Astrocyte (in vitro differentiated cells and primary cell): ENCODE measurements around the gene RTL1. TPM values are rescaled to one million over a fixed set of nuclear protein-coding genes. Genes with fewer than 3 reads are reported as not detected.

Source experiments
- DNase-seq: peaks from one replicate; pipeline ENCODE4 v3.0.0-alpha.2; 2010; ENCODE audit warnings: low read depth
- FAIRE-seq: peaks from 2 replicates; lab custom pipeline; 2011; peaks lifted over from hg19 to GRCh38; lab: Jason Lieb, UNC
- H2AFZ ChIP-seq: 2 replicates; pipeline ENCODE4 v1.6.0; 2012; ENCODE audit warnings: low read depth, low read length, inconsistent platforms
- H3K27ac ChIP-seq: 2 replicates; pipeline ENCODE4 v1.5.1; 2011; ENCODE audit warnings: low read depth, low read length, inconsistent platforms
- H3K27me3 ChIP-seq: 2 replicates; pipeline ENCODE4 v1.6.0; 2011; ENCODE audit warnings: low read length, inconsistent platforms; ENCODE audit not compliant: insufficient read depth
- H3K36me3 ChIP-seq: 2 replicates; pipeline ENCODE4 v1.5.1; 2011; ENCODE audit warnings: low read length, inconsistent platforms; ENCODE audit not compliant: insufficient read depth
- H3K4me1 ChIP-seq: 2 replicates; pipeline ENCODE4 v1.5.1; 2011; ENCODE audit warnings: low read length, inconsistent platforms; ENCODE audit not compliant: insufficient read depth
- H3K4me2 ChIP-seq: 2 replicates; pipeline ENCODE4 v1.6.0; 2012; ENCODE audit warnings: low read length, inconsistent platforms
- H3K4me3 ChIP-seq: 2 replicates; pipeline ENCODE4 v1.5.1; 2011; ENCODE audit warnings: low read depth, mild to moderate bottlenecking, low read length, inconsistent platforms; ENCODE audit not compliant: insufficient read depth
- H3K79me2 ChIP-seq: 2 replicates; pipeline ENCODE4 v1.6.0; 2012; ENCODE audit warnings: mild to moderate bottlenecking, low read length, inconsistent platforms; ENCODE audit not compliant: insufficient read depth
- H3K9ac ChIP-seq: 2 replicates; pipeline ENCODE4 v1.6.0; 2012; ENCODE audit warnings: mild to moderate bottlenecking, low read length, inconsistent platforms
- H3K9me3 ChIP-seq: 2 replicates; pipeline ENCODE4 v1.5.1; 2012; ENCODE audit warnings: low read depth, mild to moderate bottlenecking, low read length, inconsistent platforms; ENCODE audit not compliant: insufficient read depth
- H4K20me1 ChIP-seq: 2 replicates; pipeline ENCODE4 v1.6.0; 2012; ENCODE audit warnings: low read length, inconsistent platforms; ENCODE audit not compliant: insufficient read depth
- H3K27ac Mint-ChIP-seq: one replicate; pipeline ENCODE4 v1.8.0; 2021; ENCODE audit warnings: mild to moderate bottlenecking, mixed read lengths; ENCODE audit not compliant: unreplicated experiment
- H3K27me3 Mint-ChIP-seq: one replicate; pipeline ENCODE4 v1.8.0; 2021; ENCODE audit warnings: low read depth, mixed read lengths; ENCODE audit not compliant: unreplicated experiment
- H3K36me3 Mint-ChIP-seq: one replicate; pipeline ENCODE4 v1.8.0; 2021; ENCODE audit warnings: low read depth, mixed read lengths; ENCODE audit not compliant: unreplicated experiment
- H3K4me1 Mint-ChIP-seq: one replicate; pipeline ENCODE4 v1.8.0; 2021; ENCODE audit warnings: low read depth, mixed read lengths; ENCODE audit not compliant: unreplicated experiment
- H3K4me3 Mint-ChIP-seq: one replicate; pipeline ENCODE4 v1.8.0; 2021; ENCODE audit warnings: mild to moderate bottlenecking, moderate library complexity, mixed read lengths; ENCODE audit not compliant: unreplicated experiment
- H3K9me3 Mint-ChIP-seq: one replicate; pipeline ENCODE4 v1.8.0; 2021; ENCODE audit warnings: mild to moderate bottlenecking, mixed read lengths; ENCODE audit not compliant: unreplicated experiment
- EZH2 ChIP-seq: IDR thresholded peaks from 2 replicates; pipeline ENCODE4 v1.6.1; 2012; ENCODE audit warnings: mild to moderate bottlenecking, low read length, inconsistent platforms; ENCODE audit not compliant: insufficient read depth
- total RNA-seq: library from RNA; stranded (reverse); gene quantifications from 2 replicates; pipeline ENCODE4 v1.2.1, GENCODE V29; 2021
- TF ChIP-seq, protein P1 (sequence below): IDR thresholded peaks from 2 replicates; pipeline ENCODE4 v1.5.1; 2011; ENCODE audit warnings: low read depth, mild to moderate bottlenecking, inconsistent platforms, low read length, moderate library complexity; ENCODE audit not compliant: insufficient read depth

The RTL1 gene
- total RNA-seq, 1 donor from 2014 or later: 0.18 TPM

DNA sequence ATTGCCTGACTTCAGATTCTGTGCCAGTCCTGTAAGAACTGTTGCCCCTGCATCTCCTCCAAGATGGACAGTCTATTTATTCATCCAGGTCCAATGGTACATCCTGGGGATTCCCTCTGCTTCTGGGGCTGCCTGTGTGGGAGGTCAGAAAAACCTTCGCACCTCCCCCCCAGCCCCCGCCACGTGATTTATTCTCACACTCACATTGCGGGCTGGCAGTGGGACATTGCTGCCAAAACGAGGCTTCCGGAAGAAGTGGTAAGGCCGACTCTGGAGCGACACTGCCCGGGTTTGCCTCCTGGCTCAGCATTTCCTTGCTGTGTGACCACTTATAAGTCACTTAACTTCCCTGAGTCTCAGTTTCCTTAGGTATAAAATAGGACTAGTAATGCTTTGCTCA is 5.9 kb upstream of the RTL1 start:
- FAIRE-seq: no peak
- Mint-ChIP-seq H3K4me3 (no peak overlapping the region), H3K27ac (no peak overlapping the region), H3K36me3 (no peaks in the 10 kb centered on the region), H3K9me3 (peaks cover 2% of the 10 kb centered on the region), H3K27me3 (peaks cover 19% of the 10 kb centered on the region), H3K4me1 (peaks cover 8% of the 10 kb centered on the region)
- no peak overlapping the region for H2AFZ ChIP-seq
- H3K27me3 ChIP-seq: peaks cover 5% of the 10 kb centered on the region
- H3K4me1 ChIP-seq: peaks cover 15% of the 10 kb centered on the region
- H3K9ac ChIP-seq: no peak overlapping the region
- peaks cover 42% of the 10 kb centered on the region for H3K36me3 ChIP-seq
- H3K27ac ChIP-seq: no peak overlapping the region
- H4K20me1 ChIP-seq: peaks cover 73% of the 10 kb centered on the region
- H3K4me2 ChIP-seq: no peak overlapping the region
- peaks cover 6% of the 10 kb centered on the region for H3K79me2 ChIP-seq
- TF ChIP-seq EZH2: no peak
- TF ChIP-seq, protein P1, sequence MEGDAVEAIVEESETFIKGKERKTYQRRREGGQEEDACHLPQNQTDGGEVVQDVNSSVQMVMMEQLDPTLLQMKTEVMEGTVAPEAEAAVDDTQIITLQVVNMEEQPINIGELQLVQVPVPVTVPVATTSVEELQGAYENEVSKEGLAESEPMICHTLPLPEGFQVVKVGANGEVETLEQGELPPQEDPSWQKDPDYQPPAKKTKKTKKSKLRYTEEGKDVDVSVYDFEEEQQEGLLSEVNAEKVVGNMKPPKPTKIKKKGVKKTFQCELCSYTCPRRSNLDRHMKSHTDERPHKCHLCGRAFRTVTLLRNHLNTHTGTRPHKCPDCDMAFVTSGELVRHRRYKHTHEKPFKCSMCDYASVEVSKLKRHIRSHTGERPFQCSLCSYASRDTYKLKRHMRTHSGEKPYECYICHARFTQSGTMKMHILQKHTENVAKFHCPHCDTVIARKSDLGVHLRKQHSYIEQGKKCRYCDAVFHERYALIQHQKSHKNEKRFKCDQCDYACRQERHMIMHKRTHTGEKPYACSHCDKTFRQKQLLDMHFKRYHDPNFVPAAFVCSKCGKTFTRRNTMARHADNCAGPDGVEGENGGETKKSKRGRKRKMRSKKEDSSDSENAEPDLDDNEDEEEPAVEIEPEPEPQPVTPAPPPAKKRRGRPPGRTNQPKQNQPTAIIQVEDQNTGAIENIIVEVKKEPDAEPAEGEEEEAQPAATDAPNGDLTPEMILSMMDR: no peak
- no peaks in the 10 kb centered on the region for H3K9me3 ChIP-seq
- H3K4me3 ChIP-seq: no peak overlapping the region
- DNase-seq: no peak

DNA sequence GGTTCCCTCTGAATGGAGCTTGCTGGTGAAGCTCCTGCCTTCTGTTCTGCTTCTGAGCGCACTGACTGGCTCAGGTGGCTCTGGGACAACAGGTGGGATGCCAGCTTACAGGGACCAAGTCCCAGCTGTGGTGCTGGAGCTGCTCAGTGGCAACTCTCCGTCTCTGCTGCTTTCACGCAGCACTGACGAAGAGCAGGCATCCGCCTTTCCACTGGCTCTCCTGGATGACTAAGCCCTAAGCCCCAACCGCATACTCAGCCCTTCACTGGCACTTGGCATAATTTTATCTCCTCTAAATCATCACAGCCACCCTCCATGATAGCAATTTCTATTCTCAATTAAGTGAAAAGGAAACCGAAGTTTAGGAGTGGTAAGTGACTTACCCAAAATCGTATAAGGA is 3.7 kb upstream of the RTL1 start:
- FAIRE-seq: no peak
- peak; percentile 25 for DNase-seq
- Histone ChIP-seq H3K4me2 (no peak overlapping the region), H2AFZ (no peak overlapping the region), H3K4me3 (no peak overlapping the region), H3K27me3 (peaks cover 5% of the 10 kb centered on the region), H3K36me3 (peaks cover 36% of the 10 kb centered on the region), H4K20me1 (peaks cover 79% of the 10 kb centered on the region), H3K9me3 (no peaks in the 10 kb centered on the region), H3K9ac (no peak overlapping the region), H3K27ac (no peak overlapping the region), H3K79me2 (peaks cover under 1% of the 10 kb centered on the region), H3K4me1 (peaks cover 5% of the 10 kb centered on the region)
- H3K27me3 Mint-ChIP-seq: peaks cover 34% of the 10 kb centered on the region
- no peak overlapping the region for H3K27ac Mint-ChIP-seq
- H3K4me1 Mint-ChIP-seq: peaks cover 9% of the 10 kb centered on the region
- H3K9me3 Mint-ChIP-seq: peaks cover 2% of the 10 kb centered on the region
- H3K4me3 Mint-ChIP-seq: no peak overlapping the region
- TF ChIP-seq, protein P1: no peak
- no peak for TF ChIP-seq EZH2
- H3K36me3 Mint-ChIP-seq: no peaks in the 10 kb centered on the region

DNA sequence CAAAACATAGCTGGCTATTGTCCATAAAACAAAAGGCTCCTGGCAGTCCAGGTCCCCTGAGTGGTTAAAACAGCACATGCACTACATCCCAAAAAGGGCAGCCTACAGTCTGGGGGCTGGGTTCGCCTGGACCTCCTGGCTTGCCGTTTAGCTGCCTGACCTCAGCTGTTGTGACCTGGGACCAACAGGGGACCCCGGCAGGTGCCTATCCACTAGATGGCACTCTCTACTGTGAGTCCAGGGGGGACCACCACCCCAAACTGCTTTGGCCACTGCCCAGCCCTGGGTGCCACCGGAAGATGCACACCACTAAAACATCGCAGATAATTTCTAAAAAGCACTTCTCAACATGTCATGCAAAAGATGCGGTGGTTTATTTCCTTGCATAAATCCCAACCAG is 2.9 kb upstream of the RTL1 start:
- Mint-ChIP-seq H3K9me3 (peaks cover 2% of the 10 kb centered on the region), H3K27ac (no peak overlapping the region), H3K27me3 (peaks cover 41% of the 10 kb centered on the region), H3K4me3 (no peak overlapping the region), H3K36me3 (no peaks in the 10 kb centered on the region), H3K4me1 (peaks cover 9% of the 10 kb centered on the region)
- Histone ChIP-seq H3K9me3 (no peaks in the 10 kb centered on the region), H3K79me2 (no peaks in the 10 kb centered on the region), H3K36me3 (peaks cover 31% of the 10 kb centered on the region), H2AFZ (no peak overlapping the region), H3K27ac (no peak overlapping the region), H3K9ac (no peak overlapping the region), H4K20me1 (peaks cover 86% of the 10 kb centered on the region), H3K4me3 (no peak overlapping the region), H3K4me1 (peaks cover 5% of the 10 kb centered on the region), H3K4me2 (no peak overlapping the region), H3K27me3 (peaks cover 5% of the 10 kb centered on the region)
- DNase-seq (no peak), FAIRE-seq (no peak)
- no peak for TF ChIP-seq EZH2
